Activated CD8-positive, alpha-beta T cell treated with anti-CD3 and anti-CD28 coated beads for 36 hours (primary cell): ENCODE measurements around the gene PRELID3B. TPM values are rescaled to one million over a fixed set of nuclear protein-coding genes. Genes with fewer than 3 reads are reported as not detected.

Experiments
- ATAC-seq: fragments of 200-7000 bp; cut with Tn5 transposase; one replicate; pipeline ENCODE4 v1.10.0; 2021; ENCODE audit warnings: mild to moderate bottlenecking, moderate library complexity
- CTCF ChIA-PET: fragments of 350-600 bp; sonication (Branson Sonifier 250); formaldehyde crosslinking; loops from one replicate; lab custom pipeline; 2021; ENCODE audit warnings: antibody characterized with exemption; lab: Charles Lee
- POLR2A ChIA-PET: fragments of 350-600 bp; sonication (Branson Sonifier 250); formaldehyde crosslinking; loops from one replicate; lab custom pipeline; 2021; ENCODE audit warnings: antibody characterized with exemption; lab: Charles Lee
- DNase-seq: peaks from one replicate; pipeline ENCODE4 v3.0.0-alpha.2; 2020
- H3K27ac Mint-ChIP-seq: one replicate; pipeline ENCODE4 v1.8.0; 2021; ENCODE audit warnings: mild to moderate bottlenecking, mixed read lengths
- H3K27me3 Mint-ChIP-seq: one replicate; pipeline ENCODE4 v1.8.0; 2021; ENCODE audit warnings: mixed read lengths
- H3K36me3 Mint-ChIP-seq: one replicate; pipeline ENCODE4 v1.8.0; 2021; ENCODE audit warnings: low read depth, mixed read lengths
- H3K4me1 Mint-ChIP-seq: one replicate; pipeline ENCODE4 v1.8.0; 2021; ENCODE audit warnings: low read depth, mixed read lengths
- H3K4me3 Mint-ChIP-seq: one replicate; pipeline ENCODE4 v1.8.0; 2021; ENCODE audit warnings: mild to moderate bottlenecking, moderate library complexity, mixed read lengths
- H3K9me3 Mint-ChIP-seq: one replicate; pipeline ENCODE4 v1.8.0; 2021; ENCODE audit warnings: mixed read lengths
- CTCF ChIP-seq: fragments of 200-600 bp; IDR thresholded peaks from one replicate; pipeline ENCODE4 v1.8.0; 2022; ENCODE audit warnings: antibody characterized with exemption, mild to moderate bottlenecking
- intact Hi-C: fragments of 100-400 bp; cut with micrococcal nuclease; formaldehyde crosslinking; loops from one replicate; pipeline ENCODE4 v1.10.0; 2022
- total RNA-seq, 2 experiments: library from RNA; stranded (reverse); gene quantifications; one replicate each; pipeline ENCODE4 v1.2.3, GENCODE V29; 2021

Gene PRELID3B
- total RNA-seq, 2 experiments from 2014 or later: 140 to 145 TPM

- Mint-ChIP-seq H3K27ac (peak overlapping the region; percentile 89), H3K27me3 (no peaks in the 10 kb centered on the region), H3K4me3 (peak overlapping the region; percentile 78), H3K9me3 (no peaks in the 10 kb centered on the region), H3K4me1 (peaks cover 68% of the 10 kb centered on the region), H3K36me3 (peaks cover 71% of the 10 kb centered on the region)
- POLR2A ChIA-PET: interaction anchor here (0.6 to 4.2 kb wide), 11 partner anchors 10 to 382 kb away, joined by 3 to 40 read pairs (median 5); partner anchors contain the start of genes PRELID3B, STX16, TUBB1 and ZNF831
- ATAC-seq (no peak), DNase-seq (no peak)
- CTCF ChIA-PET: interaction anchor here (0.5 to 2.6 kb wide), 8 partner anchors 9 to 371 kb away, joined by 3 to 13 read pairs (median 3); partner anchors contain the start of gene PRELID3B
- intact Hi-C loops: loop anchor here (5.0 kb wide), 1 partner anchor 141 kb away; no protein-coding TSS in a partner anchor
- TF ChIP-seq CTCF: no peak
Measured at GRCh38 chr20:59033093-59033492, 9.5 kb downstream of the PRELID3B start.

- ChIA-PET POLR2A (interaction anchor here (0.9 to 4.2 kb wide), 16 partner anchors 10 to 381 kb away, joined by 3 to 40 read pairs (median 5); partner anchors contain the start of genes PRELID3B, STX16, TUBB1 and ZNF831), CTCF (interaction anchor here (1.0 to 2.6 kb wide), 8 partner anchors 8 to 463 kb away, joined by 3 to 13 read pairs (median 4); partner anchors contain the start of genes NELFCD and PRELID3B)
- intact Hi-C loops: loop anchor here (5.0 kb wide), 1 partner anchor 140 kb away; no protein-coding TSS in a partner anchor
- Mint-ChIP-seq H3K9me3 (no peaks in the 10 kb centered on the region), H3K4me1 (peaks cover 69% of the 10 kb centered on the region), H3K36me3 (peaks cover 70% of the 10 kb centered on the region), H3K27ac (peak overlapping the region; percentile 89), H3K4me3 (peak overlapping the region; percentile 78), H3K27me3 (no peaks in the 10 kb centered on the region)
- peak; percentile 29 for ATAC-seq
- TF ChIP-seq CTCF: no peak
- DNase-seq: no peak
Measured at GRCh38 chr20:59032713-59033059, 9.9 kb downstream of the PRELID3B start.

GRCh38 chr20:59032023-59032712 is 10.4 kb downstream of the PRELID3B start, which contains the start of gene ATP5F1E:
TSS of gene ATP5F1E (minus strand) at chr20:59032335. CDS start at chr20:59032251, 84 bp downstream.
- no peak for TF ChIP-seq CTCF

GRCh38 chr20:59031564-59032022 is 11.0 kb downstream of the PRELID3B start:
- intact Hi-C loops: loop anchor here (5.0 kb wide), 1 partner anchor 139 kb away; no protein-coding TSS in a partner anchor
- H3K9me3 Mint-ChIP-seq: no peaks in the 10 kb centered on the region
- DNase-seq: peak; percentile 45
- TF ChIP-seq CTCF: no peak
- H3K27me3 Mint-ChIP-seq: no peaks in the 10 kb centered on the region
- no peak for ATAC-seq
- ChIA-PET POLR2A (interaction anchor here (0.6 to 4.2 kb wide), 22 partner anchors 9 to 374 kb away, joined by 3 to 40 read pairs (median 4); partner anchors contain the start of genes NELFCD, PRELID3B, TUBB1 and ZNF831), CTCF (interaction anchor here (1.1 to 2.6 kb wide), 9 partner anchors 9 to 464 kb away, joined by 3 to 13 read pairs (median 4); partner anchors contain the start of gene NELFCD)
- peak overlapping the region; percentile 78 for H3K4me3 Mint-ChIP-seq
- H3K36me3 Mint-ChIP-seq: peaks cover 71% of the 10 kb centered on the region
- peak overlapping the region; percentile 96 for H3K27ac Mint-ChIP-seq
- H3K4me1 Mint-ChIP-seq: peaks cover 72% of the 10 kb centered on the region

More at GRCh38 chr20:59032023-59032712, 10.4 kb downstream of the PRELID3B start, which contains the start of gene ATP5F1E:
- ATAC-seq: peak; percentile 99
- peaks cover 68% of the 10 kb centered on the region for H3K36me3 Mint-ChIP-seq
- ChIA-PET POLR2A (interaction anchor here (0.6 to 4.2 kb wide), 24 partner anchors 10 to 381 kb away, joined by 3 to 40 read pairs (median 4); partner anchors contain the start of genes NELFCD, PRELID3B, STX16 and TUBB1), CTCF (interaction anchor here (1.0 to 2.6 kb wide), 11 partner anchors 9 to 464 kb away, joined by 3 to 13 read pairs (median 3); partner anchors contain the start of genes NELFCD and PRELID3B)
- peaks cover 72% of the 10 kb centered on the region for H3K4me1 Mint-ChIP-seq
- no peaks in the 10 kb centered on the region for H3K27me3 Mint-ChIP-seq
- no peaks in the 10 kb centered on the region for H3K9me3 Mint-ChIP-seq
- H3K27ac Mint-ChIP-seq: peak within 1 kb of the TSS; percentile 96
- intact Hi-C loops: loop anchor here (5.0 kb wide), 1 partner anchor 140 kb away; no protein-coding TSS in a partner anchor
- H3K4me3 Mint-ChIP-seq: peak within 1 kb of the TSS; percentile 78
- peak; percentile 97 for DNase-seq
